Measurements from ENCODE around the gene STK32B.

STK32B gene

DNA sequence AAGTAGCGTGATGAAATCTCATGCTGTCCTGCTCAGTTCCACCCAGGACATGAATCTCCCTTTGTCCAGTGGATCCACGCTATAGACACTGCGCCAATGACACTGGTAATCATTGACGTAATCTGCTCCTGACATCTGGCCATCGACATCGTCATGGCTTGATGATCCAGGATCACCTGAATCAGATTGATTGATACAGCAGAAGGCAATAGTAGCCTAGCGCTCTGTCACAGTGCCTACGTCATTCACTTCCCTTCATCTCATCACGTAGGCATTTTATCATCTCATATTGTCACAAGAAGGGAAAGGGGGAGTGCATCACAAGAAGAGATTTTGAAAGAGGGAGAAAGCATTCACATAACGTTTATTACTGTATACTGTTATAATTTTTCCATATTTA, 68.8 kb downstream of the STK32B start:
- in situ Hi-C loops (cut with MboI; ENCODE audit: low sequenced_read_pairs): no loop called here

DNA sequence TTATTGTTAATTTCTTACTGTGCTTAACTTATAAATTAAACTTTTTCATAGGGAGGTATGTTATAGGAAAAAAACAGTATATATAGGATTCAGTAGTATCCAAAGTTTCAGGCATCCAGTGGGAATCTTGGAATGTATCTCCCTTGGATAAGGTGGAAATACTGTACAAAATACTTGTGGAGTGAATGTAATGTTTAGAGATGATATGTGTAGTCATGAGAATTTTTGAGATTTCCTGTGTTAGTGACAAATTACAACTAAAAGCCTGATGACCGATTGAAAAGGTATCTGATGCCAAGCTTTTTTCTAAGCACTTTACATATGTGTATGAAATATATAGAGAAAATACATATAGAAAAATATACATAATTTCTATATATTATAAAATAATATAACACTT, 69.2 kb downstream of the STK32B start:
- in situ Hi-C loops (cut with MboI; ENCODE audit: low sequenced_read_pairs): no loop called here

DNA sequence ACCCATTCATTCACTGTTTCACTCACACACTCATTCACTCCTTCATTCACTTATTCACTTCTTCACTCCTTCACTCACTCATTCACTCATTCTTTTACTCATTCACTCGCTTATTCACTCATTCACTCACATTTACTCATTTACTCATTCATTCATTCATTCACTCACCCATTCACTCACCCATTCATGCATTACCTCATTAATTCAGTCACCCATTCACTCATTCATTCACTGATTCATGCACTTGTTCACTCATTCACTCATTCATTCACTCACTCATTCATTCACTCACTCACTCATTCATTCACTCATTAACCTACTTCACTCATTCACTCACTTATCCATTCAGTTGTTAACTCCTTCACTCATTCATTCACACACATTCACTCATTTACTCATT, 70.8 kb downstream of the STK32B start:
- in situ Hi-C loops (cut with MboI; ENCODE audit: low sequenced_read_pairs): no loop called here

DNA sequence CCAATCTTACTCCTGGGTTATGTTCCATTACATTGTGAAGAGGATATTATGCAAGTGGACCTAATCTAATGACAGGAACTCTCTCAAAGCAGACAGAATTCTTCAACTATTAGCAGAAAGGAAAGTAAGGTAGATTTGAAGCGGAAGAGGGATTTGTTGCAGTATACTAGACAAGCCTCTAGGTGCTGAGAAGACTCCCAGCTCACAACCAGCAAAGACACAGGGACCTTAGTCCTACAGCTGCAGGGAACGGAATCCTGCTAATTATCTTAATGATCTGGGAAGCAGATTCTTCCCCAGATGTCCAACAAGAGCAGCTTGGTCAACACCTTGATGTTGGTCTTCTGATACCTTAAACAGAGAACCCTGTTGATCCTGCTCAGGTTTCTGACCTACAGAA, 73.6 kb downstream of the STK32B start:
- in situ Hi-C loops (cut with MboI; ENCODE audit: low sequenced_read_pairs): no loop called here

DNA sequence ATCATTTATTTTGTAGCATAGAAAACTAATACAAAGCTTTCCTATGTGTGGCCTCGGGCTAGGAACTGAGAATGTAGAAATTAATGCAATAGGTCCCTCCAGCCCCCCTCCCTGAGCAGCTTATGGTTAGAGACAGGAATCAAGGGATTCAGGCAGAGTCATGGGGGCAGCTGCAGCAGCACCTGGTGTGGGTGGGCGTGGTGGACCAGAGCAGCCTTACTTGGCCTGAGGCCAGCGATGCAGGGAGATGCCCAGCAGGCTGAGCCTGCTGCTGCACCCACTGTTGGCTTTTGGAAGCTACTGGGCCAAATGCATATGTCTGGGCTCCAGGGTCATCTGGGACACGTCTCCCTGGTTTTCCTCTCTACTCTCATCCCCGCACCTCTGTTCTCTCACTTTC, 74.0 kb downstream of the STK32B start:
- in situ Hi-C loops (cut with MboI; ENCODE audit: low sequenced_read_pairs): no loop called here

DNA sequence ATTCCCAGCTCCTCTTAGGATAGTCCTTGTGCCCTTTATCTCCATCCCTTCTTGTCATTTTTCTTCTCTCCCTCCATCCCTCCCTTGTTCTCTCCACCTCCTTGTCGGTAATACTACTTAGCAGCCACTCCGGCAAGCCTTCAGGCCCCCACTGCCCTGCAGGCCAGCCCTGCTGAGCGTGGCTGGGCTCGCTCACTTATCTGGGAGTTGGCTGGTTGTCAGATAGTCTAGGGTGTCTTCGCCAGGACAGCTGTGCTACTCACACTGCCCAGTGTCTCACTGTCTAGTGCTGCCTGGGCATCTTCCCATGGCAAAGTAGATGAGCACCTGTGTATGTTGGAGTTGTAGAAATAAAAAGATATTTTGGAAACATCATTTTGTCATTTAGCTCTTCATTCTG, 75.0 kb downstream of the STK32B start:
- in situ Hi-C loops (cut with MboI; ENCODE audit: low sequenced_read_pairs): no loop called here

DNA sequence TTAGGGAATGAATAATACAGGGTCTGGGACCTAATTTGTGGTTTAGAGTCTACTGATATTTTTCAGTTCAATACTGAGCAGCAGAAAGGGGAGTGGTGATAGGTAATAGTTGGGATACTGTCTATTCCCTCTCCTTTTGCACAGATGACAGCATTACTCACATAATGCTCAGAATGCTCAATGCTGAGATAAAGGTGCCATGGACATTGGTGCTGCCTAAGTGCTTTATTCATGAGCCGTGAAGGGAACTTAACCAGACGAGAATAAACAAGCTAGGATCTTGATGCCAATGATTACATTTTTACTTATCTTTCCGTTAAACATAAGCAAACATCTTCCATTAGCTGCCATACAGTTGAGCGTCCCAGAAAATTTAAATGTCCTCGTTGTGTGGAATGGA, 75.6 kb downstream of the STK32B start:
- in situ Hi-C loops (cut with MboI; ENCODE audit: low sequenced_read_pairs): no loop called here

DNA sequence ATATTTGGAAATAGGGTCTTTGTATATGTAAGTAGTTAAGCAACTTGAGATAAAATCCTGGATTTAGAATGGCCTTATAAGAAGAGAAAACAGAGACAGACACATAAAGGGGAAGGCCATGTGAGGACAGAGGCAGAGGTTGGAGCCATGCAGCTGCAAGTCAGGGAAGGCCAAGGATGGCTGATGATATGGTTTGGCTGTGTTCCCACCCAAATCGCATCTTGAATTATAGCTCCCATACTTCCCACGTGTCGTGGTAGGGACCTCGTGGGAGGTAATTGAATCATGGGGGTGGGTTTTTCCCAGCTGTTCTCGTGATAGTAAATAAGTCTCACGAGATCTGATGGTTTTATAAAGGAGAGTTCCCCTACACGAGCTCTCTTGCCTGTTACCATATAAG, 76.3 kb downstream of the STK32B start:
- in situ Hi-C loops (cut with MboI; ENCODE audit: low sequenced_read_pairs): no loop called here

DNA sequence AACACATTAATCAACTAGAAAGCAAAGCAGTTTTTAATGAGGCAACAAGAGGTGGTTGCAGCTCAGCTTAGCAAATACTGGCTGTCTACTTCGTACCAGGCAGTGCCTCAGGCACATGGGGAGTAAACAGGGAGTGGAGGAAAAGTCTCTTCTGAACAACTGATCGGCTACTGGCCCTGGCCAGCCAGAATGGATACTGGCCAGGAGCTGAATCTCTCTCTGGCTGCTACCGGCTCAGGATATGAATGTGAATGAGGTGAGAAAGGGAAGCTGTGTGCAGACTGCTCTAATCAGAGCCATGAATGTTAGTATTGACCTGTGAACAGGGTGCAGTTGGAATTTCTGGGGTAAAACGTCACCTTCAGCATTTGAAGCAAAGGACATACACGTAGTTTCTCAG, 77.3 kb downstream of the STK32B start:
- in situ Hi-C loops (cut with MboI; ENCODE audit: low sequenced_read_pairs): no loop called here

DNA sequence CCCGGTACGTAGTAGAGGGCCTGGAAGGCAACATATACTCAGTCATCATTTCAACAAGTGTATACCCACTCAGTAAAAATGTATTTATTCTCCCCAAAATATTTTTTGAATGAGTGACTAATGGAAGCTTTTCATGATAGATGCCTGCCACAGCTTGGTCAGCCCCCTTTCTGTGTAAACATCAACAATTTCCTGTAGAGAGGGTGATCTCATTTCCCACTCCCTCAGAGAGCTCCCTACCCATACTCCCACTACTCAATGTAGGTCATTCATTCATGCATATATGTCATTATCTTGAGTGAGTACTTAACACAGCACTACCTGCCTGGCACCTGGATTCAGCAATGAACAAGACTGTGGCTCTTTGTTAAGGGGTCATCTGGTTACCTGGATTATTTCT, 81.9 kb downstream of the STK32B start:
- in situ Hi-C loops (cut with MboI; ENCODE audit: low sequenced_read_pairs): no loop called here

DNA sequence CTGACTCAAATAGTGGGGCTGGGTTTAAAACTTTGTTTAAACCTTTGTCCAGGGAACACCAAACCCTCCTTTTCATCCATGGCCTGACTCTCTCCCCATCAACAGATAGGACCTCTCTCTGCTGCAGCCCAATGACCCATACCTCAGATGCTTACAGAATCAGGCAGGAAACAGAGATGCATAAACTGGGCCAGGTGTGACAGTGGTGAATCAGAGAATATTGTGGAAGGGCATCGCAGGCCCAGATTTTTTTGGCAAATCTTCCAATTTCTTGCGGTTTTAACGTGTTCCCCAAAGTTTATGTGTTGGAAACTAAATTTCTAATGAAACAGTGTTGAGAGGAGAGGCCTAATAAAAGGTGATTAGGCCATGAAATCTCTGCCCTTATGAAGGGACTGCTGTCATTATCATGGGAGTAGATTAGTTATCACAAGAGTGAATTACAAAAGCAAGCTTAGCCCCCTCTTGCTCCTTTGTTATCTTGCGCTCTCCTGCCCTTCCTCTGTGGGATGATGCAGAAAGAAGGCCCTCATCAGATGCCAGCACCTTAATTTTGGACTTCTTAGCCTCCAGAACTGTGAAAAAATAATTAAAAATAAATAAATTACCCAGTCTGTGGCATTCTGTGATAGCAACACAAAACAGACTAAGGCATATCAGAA, 82.8 kb downstream of the STK32B start:
- in situ Hi-C loops (cut with MboI; ENCODE audit: low sequenced_read_pairs): no loop called here

DNA sequence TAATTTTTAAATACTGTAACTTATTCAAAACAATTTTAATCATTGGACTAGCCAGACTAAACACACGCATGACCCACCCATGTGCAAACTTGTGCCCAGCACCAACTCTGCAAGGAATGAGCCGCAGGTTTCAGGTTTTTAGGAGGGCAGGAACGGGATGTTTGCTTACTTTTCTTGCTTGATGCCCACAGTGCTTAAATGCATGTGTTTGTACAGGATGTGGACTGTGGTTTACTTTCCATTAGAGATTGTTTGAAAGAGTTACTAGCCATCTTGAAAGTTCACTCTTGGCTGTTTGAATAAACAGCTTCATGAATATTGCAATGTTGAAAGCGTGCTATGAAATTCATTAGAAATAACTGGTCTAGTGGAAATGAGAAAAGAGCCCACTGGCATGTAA, 83.3 kb downstream of the STK32B start:
- in situ Hi-C loops (cut with MboI; ENCODE audit: low sequenced_read_pairs): no loop called here

DNA sequence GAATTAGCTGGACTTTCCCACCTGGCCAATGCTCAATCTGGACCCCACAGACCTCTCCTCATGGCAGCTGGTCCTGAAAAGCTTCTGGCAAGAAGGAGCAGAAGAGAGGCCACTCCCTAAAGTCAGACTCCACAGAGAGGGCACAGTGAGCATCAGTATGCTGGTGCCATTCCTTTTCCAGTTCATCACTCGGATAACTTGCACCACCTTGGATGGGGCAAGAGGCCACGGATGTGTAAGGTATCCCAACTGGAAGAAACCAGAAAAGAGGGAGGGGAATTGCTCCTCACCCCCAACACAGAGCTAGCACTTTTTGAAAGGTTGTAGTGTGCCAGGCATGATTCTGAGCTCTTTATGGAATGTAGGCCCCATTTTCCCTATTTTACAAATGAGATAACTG, 85.9 kb downstream of the STK32B start:
- in situ Hi-C loops (cut with MboI; ENCODE audit: low sequenced_read_pairs): no loop called here

DNA sequence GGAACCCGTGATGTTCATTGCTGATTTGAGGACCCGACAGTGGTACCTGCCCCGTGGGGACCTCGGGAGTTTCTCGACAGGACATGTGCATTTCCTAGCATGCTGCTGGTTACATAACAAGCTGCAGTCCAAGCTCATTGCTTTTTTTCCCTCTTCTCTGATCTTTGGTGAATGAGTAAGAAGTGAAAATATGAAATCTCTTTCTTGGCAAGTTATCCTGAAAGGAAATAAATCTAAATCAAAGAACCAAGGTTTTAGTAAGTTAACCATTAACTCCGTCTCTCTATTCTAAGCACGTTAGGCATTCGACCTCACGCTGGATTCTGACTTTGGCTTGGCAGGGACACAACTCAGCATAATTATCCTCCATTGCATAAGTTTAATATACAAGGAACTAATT, 86.6 kb downstream of the STK32B start:
- in situ Hi-C loops (cut with MboI; ENCODE audit: low sequenced_read_pairs): no loop called here

DNA sequence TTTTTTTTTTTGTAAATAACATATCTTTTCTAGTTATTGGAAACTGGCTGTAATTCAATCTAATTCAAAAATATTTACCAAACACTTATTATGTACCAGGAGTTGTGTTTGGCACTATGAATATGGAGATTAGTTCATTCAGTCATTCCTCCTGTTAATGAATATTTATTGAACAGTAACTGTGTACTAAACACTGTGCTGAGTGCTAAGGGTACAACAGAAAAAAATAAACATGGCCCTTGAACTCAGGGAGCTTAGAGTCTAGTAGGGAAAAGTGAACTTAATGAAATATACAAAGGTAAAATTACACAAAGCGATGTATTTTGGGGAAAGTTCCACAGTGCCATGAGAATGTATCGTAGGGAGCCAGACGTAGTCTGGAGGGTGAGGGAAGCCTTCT, 87.1 kb downstream of the STK32B start:
- in situ Hi-C loops (cut with MboI; ENCODE audit: low sequenced_read_pairs): no loop called here

DNA sequence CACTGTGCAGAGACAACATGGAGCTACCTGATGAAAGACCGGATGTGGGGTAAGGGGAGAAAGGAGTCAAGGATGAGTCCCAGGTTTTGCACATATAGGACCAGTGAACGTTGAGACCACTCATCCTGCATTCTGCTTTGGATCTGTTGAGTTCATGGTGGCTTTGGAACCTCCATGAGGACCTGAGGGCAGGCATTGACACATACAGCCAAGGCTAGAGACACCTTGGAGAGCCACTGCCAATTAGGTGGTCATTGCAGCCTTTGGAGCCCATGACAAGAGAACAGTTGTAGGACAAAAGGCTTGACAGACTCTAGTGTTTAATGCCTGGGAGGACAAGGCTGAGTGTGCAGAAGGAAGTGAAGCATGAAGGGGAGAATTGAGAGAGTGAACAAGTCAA, 87.9 kb downstream of the STK32B start:
- in situ Hi-C loops (cut with MboI; ENCODE audit: low sequenced_read_pairs): no loop called here

DNA sequence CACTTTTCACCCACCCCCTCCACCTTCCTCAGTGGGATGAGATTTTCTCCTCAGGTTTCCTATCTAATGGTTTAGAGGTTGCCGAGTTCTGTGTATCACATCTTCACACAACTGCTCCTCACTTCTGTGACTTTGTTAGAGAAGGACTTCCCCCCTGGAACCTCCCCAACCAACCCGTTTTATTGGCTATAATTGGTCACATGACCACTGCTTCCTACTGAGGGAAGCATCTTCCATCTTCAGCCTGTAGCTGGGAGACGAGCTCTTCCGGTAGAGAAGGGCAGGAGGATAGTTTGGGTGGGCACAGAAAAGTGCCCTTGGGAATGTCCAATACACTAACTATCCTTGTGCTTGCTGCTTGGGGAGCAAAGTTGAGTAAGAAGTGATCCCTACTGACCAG, 90.5 kb downstream of the STK32B start:
- in situ Hi-C loops (cut with MboI; ENCODE audit: low sequenced_read_pairs): no loop called here

DNA sequence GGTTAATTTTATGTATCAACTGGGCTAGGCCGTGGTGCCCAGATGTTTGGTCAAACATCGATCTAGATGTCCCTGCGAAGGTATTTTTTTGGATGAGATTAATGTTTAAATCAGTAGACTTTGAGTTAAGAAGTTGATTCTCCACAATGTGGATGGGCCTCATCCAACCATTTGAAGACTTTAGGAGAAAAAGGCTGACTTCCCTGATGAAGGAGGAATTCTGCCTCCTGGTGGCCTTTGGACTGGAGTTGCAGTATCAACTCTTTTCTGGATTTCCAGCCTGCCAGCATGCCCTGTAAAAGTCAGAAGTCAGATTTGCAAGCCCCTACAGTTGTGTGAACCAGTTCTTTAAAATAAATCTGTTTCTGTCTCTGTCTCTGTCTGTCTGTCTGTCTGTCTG, 91.4 kb downstream of the STK32B start:
- in situ Hi-C loops (cut with MboI; ENCODE audit: low sequenced_read_pairs): no loop called here

DNA sequence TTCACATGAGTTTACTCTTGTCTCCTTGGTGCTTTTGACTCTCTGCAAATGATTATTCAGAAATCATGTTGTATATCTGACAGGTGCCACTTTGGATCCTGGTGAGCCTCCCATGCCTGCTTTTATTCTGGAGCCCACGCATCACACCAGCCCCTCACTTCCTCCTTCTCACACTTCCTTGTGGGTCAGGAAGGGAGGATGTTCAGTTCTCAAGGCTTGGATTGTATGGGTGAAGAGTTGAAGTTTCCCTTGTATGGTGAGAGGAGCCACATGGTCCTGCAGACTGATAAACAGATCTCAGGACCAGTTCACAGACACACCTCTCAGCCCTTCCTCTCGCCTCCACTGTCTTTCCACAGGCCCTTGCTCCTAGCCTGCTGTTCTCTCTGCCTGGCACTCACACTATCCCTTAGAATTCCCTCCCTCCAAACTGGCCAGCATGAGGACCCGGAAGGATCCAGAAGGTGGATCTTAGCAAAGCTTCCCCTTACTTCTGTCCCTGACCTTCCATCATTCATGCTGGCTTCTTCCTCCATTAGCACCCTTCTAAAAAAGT, 92.1 kb downstream of the STK32B start:
- in situ Hi-C loops (cut with MboI; ENCODE audit: low sequenced_read_pairs): no loop called here

DNA sequence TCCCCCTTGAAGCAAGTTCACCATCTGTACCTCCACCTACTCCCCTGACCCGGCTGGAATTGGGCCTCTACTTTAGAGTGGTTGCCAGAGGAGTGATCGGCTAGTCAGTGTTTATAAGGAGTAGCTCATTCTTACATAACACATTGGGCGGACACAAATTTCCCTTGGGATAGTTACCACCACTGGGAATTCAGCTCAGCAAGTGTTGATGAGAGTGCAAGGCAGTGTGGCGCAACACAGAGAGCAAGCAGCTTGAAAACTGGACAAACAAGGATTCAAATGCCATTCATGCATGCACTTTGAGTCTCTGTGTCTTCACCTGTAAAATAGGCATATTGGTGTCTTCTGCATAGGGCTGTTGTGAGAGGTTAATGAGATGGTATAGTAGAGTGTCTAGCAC, 92.7 kb downstream of the STK32B start:
- in situ Hi-C loops (cut with MboI; ENCODE audit: low sequenced_read_pairs): no loop called here

DNA sequence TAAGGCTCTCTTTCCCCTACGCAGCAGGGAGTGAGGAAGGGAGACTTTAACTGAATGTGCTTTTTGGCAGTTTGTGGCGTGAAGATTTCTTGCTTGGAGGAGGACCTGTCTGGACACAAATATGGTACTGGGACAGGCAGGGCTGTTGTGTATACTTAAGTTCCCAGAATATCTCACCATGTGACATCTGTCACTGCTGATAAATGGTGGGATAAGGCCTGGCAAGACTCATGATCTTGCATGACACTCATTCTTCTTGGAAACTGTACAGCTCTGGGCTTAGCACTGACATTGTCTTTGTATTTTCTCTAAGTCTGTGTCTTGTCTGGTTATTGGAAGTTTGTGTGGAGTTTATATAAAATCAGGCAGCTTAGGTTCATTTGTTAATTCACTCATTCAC, 93.1 kb downstream of the STK32B start:
- in situ Hi-C loops (cut with MboI; ENCODE audit: low sequenced_read_pairs): no loop called here

DNA sequence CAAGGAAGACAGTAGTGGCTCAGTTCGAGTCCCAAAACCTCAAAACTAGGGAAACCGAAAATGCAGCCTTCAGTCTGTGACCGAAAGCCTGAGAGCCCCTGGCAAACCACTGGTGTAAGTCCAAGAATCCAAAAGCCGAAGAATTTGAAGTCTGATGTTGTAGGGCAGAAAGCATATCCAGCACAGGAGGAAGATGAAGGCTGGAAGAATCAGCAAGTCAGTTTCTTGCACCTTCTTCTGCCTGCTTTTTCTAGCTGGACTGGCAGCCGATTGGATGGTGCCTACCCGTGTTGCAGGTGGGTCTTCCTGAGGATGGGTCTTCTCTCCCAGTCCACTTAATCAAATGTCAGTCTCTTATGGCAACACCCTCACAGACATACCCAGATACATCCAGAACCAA, 95.0 kb downstream of the STK32B start:
- in situ Hi-C loops (cut with MboI; ENCODE audit: low sequenced_read_pairs): no loop called here

DNA sequence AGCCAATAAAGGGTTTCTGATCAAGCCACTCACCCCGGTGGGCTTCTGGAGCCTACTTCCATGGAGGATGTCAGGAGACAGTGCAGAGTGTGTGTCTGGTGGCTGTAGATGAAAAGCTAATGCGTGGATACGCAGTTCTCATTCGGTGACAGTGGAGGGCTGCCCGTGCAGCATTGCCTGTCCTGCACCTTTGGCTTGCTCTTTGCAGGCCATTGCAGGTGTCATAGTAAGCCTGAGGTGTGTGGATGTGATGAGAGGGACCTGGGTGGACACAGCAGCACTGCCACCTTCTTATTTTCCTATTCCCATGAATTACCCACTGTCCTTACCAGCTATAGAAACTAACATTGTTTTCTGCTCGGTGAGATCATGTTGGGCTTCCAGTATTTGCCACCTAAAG, 101.2 kb downstream of the STK32B start:
- in situ Hi-C loops (cut with MboI; ENCODE audit: low sequenced_read_pairs): no loop called here

All from HL-60/S4 (cell line).